Stimulated activated CD8-positive, alpha-beta memory T cell treated with anti-CD3 and anti-CD28 coated beads, Interleukin-12 subunit alpha, Interleukin-12 subunit beta, amount 100 ng/mL, for 1 hour (primary cell): ENCODE results near the gene MSH5.

Experiments used
- DNase-seq: peaks from one replicate; pipeline ENCODE4 v3.0.0-alpha.2; 2020; ENCODE audit warnings: low read depth

The MSH5 gene

DNA sequence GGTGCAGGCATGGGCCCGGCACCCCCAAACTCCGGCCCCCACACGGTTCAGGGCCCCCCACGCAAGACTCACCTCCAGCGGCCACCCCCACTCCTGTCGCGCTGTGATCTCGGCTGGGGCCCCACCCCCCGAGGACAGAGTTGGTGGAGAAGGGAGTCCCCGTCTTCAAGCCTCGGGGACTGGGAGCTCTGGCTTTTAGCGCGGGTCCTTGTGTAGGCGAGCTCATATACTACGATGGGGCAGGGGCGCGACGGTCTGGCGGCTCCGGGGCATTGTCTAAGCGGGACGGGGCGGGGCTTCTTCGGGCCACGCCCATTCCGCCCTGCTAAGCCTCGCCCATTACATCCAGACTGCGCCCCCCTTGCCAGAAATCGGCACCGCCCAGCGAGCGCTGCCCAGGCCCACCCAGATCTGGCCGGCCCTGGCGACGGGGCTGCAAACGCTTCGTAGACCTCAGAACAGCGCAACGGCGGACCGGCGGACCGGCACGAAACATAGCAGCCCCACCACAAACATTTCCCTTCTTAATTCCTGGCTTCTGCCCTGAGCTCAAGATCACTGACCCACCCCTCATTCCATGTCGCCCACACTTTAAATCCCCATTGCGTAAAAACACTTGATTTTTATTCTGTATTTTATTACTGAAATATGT lies 9.7 kb upstream of the MSH5 start:
- DNase-seq = peak; percentile 33

DNA sequence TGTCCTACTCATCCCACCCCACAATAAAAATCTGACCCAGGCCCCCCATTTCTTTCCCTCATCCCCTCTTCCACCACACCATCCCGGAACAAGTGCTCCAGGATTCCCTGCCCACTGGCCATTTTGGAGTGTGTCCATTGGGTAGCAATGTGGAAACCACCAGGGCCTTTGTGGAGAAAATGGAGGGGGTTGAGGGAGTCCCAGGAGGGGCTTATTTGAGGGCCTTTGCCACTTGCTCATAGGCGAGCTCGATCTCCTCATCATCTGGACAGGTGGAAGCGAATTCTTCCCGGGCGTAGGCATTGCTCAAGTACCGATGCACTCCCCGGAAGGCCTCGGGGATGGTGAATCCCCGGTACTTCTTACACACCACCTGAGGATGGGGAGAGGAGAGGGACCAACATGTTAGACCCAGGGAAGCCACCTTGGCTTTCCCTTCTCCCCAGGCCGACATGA lies 9.1 kb upstream of the MSH5 start:
- DNase-seq = no peak

DNA sequence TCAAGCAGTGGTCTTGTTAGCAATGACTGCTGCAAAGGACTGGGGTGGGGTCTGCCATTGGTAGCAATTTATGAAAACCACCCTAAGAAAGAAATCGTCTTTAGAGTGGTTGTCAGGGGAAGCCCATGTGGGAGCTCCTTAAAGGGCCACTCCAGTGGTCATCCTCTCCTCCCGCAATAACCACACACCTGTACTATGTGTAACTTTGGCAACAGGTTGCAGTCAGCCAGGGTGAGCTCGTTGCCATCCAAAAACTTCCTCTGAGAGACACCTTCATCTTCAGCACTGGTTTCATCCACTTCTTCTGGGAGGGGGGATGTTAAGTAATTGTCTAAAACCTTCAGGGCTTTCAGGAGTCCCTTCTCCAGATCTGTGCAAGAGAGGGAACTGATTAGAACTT lies 7.8 kb upstream of the MSH5 start:
- DNase-seq = no peak

DNA sequence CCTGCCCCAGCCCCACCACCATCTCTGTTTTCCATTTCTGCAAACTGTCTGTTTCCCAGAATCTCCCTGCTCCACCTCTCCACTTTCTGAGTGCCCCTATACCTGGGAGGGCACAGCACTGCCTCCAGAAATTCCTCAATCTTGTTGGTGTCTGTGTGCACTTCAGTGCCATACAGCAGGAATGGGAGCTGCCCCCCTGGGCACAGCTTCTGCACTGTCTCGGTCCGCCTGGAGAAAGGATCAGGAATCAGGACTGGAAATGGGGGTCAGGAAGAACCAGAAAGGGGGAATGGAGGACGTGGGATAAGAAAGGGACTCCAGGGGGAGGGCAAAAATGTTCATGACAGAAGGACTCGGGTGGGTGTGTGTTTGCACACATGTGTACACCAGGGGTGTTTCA lies 6.1 kb upstream of the MSH5 start:
- DNase-seq = no peak

DNA sequence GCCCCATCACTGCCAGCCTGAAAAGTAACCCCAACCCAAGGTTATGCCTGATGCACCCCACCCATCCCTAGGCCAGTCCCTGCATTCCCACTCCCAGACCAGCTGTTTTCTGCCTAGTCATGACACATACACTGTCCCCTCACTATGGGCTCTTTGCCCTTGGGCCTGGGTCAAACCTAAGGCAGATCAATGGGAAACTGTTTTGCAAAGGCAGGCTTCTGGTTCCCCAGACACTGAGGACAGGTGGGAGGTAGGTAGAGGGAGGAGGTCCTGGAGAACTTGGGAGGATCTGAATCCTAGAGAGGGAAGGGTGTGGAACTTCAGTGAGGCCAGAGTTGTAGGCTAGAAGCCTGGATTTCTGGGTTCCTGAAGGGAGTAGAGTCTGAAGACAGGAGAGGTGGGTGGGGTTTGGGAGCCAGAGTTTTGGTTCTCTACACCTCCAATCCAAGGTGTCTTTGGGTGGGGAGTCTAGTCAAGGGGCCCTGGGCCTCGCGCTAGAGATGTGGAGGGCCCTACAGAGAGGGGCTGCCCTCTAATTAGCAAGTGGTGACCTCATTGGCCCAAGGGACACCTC lies 5.5 kb upstream of the MSH5 start:
- no peak for DNase-seq

DNA sequence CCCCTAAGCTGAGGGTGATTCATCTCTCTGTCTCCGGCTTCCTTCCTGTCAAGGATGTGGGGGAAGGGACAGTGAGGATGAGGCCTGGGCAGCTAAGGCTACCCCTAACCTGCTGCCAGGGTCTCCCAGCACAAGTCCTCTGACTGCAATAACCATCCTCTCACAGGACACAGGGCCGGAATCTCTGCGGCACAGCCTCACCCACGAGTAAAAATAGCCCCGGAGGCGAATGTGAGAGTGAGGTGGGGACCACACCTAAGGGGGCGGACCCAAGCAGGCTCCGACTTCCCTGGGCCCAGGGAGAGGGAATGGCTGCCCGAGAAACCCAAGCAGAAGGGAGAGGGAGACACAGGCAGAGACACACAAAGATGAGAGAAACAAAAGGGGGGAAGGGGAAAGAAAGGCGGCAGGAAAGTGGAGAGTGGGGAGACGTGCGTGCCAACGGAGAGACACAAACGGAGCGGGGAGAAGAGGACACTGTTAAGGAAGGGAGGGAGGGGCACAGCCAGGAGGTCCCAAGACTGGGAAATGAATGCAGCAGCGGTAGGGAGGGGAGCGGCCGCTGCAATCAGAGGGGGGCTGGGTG lies 4.9 kb upstream of the MSH5 start:
- DNase-seq = peak; percentile 42

DNA sequence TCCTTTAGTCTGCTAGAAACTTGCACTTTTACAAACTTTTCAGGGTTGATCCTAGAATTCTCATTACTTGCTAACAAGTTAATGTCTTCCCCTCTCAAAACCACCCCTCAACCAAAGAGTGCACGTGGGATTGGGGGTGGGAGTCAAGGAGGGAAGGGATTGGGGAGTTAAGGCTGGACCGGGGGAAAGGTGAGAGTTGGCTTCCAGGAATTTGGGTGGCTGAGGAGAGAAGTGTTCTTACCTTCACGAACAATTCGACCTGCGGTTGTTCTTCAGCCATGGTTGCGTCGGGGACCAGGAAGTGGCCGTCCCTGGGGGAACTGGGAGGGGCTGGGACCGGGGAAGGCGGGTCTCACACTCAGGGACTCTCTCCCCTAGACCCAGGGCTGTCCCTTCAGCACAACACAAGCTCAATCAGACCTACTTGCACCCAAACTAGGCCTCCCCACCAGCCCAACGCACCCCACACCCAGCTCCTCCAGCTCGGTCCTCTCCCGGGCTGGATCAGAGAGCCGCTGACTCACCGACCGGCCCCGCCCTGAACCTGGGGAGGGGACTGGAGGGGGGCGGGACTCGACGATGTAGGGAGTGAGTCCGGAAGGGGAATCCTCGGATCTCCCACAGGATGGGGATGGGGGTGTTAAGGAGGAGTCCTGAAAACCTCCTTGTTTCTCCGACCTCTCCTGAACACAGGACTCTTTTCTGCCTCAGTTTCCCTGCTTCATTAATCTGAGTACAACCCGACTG lies 3.6 kb upstream of the MSH5 start, which contains the start of gene CLIC1:
TSS of gene CLIC1 (minus strand) at position 510 of the 747 bp plus-strand sequence. CDS start at position 280, 230 bp downstream.
- DNase-seq = peak; percentile 61

DNA sequence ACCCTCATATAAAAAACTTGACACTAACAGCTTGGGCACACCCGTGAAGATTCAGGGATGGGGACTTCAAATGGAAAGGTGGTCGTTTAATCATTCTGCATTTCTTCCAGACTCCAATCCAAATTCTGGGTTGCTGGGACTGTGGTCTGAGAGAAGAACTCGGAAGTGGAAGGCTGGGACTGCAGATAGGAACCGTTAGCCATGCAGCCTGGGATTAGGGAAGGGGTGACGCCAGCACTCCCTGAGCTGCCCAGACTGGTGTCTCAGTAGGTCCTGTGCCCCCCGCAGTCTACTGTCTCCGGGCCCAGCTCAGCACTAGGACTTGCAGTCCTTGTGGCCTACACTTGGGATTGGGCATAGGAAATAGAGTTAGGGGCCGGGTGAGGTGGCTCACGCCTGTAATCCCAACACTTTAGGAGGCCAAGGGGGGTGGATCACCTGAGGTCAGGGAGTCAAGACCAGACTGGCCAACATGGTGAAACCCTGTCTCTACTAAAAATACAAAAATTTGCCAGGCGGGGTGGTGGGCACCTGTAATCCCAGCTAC lies 3.0 kb upstream of the MSH5 start:
- DNase-seq = no peak

DNA sequence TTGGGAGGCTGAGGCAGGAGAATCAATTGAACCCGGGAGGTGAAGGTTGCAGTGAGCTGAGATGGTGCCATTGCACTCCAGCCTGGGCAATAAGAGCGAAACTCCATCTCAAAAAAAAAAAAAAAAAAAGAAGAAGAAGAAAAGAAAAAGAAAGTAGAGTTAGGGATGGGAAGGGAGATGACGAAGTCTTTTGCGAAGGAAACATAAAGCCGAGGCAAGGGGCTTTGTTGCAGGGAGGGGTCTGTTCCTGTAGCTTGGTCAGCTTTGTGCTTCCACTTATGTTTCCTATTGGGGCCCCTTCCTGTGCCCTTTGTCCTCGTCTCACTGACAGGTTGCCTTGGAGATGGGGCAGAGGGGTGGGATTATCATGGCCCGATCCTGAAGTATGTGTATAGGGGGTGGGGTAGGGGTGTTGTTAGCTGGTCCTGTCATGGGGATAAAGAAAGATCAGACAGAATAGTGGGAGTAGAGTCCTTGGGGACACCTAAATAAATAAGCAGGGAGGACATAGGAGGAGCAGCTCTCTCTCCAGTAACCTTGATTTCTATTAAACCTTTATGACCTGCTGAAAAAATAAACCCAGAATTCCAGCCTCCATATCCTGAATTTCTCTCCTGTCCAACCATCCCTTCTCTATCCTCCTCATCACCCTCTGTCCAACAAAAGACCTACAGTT lies 2.4 kb upstream of the MSH5 start:
- DNase-seq = no peak

DNA sequence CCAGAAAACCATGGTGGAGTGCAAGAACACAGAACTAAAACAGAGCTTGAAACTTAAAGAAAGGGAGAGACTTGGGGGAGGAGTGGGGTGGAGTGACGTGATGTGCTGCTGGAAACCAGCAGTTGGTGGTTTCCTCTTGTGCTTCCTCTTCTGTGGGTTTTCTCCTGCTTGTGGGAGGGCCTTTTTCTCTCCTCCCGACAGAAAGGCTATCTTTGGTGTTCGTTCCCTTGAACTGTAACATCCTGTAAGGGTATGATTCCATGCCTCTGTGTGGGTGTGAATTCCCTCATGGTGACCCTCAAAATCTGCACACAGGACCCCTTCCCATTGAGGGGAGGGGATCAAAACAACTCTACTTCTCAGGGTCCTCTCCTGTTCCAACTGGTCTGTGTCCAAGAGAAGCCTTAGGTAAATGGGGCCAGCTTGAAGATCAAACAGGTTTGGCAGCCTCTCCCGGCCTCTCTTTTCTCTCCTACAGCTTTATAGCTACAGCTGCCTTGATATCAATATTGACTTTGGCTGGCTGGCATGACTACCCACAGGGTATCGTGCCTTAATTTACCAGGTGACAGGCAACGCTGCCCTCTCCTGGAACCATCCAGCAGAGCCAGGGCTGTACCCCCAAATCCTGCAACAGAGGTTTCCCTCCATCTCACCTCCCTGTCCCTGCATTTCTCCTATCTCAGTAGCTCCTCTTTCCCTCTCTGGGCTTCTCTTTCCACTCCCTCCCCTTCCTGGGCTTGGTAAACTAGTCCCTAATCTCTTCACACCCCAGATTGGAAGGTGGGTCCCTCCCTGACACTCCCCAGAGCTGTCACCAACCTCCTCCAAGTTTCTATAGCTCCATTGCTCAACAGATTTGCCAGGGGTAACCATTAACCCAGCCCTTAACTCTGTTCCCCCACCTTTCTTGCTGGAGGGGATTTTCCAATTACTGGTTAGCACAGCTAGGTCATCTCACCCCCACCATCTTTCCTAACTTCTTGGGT lies 1.5 kb upstream of the MSH5 start:
- DNase-seq = peak; percentile 52

DNA sequence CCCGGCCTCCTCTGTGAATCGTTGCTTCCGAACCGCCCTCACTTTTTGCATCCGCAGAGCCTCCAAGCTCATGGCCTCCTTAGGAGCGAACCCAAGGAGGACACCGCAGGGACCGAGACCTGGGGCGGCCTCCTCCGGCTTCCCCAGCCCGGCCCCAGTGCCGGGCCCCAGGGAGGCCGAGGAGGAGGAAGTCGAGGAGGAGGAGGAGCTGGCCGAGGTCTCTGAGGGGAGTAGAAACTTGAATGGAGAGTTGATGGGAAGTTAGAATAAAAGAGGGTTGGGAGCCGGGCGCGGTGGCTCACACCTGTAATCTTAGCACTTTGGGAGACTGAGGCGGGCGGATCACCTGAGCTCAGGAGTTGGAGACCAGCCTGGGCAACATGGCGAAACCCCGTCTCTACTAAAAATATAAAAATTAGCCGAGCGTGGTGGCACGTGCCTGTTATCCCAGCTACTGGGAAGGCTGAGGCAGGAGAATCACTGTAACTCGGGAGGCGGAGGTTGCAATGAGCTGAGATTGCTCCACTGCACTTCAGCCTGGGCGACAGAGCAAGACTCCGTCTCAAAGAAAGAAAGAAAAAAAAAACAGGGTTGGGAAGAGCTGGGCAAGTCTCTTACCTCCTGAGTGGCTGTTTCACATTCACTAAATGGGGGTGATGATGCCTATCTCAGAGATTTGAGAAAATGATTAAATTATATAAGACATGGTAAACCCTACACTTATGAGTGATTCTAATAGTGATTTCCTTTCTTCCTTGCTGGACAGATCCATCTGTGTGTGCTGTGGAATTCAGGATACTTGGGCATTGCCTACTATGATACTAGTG lies 805 bp downstream of the MSH5 start:
- no peak for DNase-seq

DNA sequence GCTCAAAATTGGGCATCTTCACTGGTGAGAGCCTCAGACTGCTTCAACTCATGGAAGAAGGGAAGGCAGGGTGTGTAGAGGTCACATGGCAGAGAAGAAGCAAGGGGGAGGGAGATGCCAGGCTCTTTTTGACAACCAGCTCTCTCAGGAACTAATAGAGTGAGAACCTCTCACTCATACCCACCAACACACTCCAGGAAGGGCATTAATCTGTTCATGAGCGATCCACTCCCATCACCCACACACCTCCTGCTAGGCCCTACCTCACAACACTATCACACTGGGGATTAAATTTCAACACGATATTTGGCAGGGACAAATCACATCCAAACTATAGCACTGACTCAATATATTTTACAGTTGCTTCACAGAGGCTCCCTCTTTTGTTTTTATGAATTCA lies 2.0 kb downstream of the MSH5 start:
- no peak for DNase-seq

DNA sequence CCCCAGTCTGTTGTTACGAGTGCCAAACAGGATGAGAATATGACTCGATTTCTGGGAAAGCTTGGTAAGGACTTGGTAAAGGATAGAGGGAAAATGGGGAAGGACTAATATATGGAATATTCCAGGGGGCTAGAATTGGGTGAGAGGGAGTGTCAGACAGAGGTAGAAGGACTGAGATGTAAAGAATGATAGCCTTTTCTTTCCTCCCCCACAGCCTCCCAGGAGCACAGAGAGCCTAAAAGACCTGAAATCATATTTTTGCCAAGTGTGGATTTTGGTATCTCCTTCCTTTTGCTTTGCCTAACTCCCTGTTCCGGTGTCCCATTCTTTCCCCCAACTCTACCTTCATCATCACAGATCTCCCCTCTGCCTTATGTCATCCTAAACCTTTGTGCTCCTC lies 3.1 kb downstream of the MSH5 start:
- DNase-seq = no peak

DNA sequence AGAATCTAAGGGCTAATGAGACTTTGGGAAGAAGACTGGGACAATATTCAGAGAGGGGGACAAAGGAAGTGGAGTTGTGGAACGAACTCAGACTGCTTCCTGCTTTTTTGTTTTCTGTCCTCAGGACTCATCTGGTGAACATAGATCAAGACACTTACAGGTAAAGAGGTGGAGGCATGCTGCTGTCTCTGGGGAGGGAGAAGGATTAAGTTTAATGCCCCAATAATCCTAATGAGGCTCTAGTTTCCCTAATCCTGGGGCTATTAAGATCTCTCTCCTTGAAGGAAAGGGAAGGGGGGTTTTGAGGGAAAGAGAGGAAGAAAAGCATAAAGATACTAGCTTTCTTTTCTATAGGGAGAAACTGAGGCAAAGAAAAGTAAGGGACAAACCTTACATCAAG lies 4.6 kb downstream of the MSH5 start:
- no peak for DNase-seq

DNA sequence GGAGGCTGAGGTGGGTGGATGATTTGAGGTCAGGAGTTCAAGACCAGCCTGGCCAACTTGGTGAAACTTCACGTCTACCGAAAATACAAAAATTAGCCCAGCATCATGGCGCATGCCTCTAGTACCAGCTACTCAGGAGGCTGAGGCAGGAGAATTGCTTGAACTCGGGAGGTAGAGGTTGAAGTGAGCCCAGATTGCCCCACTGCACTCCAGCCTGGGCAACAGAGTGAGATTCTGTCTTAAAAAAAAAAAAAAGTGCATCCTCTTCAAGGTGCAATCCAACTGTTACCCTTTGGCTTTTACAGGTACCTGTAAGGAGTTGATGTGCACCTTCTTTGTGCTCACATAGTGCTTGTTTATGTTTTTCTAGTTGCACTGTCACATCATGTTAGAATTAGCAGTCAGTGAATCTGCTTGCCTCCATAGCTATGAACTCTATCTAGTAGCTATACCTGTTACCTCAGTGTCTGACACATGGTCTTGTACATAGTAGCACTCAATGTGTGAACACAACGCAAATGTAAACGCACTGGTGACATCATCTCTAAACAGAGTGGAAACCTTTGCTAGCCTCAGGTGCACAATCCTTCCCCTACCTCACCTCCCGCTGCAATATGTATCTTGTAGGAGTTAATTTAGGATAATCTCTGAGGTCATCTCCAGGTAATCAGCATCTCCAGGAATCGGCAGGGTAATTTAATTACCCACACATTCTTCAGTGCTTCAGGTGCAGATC lies 9.7 kb downstream of the MSH5 start:
- no peak for DNase-seq

DNA sequence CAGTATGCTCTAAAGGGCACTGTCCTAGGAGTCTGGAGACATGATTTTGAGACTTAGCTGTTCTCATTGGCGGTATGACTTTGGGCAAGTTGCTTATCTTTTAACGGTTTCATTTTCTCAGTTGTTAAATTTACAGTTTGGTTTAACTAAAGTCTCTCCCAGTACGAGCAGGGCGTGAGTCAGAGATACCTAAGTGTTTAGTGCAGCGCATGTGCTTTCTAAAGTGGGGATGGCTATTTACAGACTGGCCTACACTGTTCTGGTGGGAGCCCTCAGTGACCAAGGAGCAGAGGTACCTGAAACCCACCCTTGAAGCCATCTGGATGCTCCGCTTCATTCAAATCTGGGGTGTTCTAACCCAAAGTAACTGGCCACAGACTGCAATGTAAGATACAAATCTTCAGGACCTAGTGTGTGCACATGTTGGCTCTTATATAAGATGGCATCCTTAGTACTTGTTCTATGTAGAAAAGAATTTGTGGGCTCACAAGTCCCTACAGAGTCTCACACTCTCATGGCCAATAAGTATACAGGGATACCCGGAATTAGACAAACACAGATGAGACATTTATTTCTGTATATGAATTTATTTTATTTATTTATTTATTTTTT lies 10.7 kb downstream of the MSH5 start:
- no peak for DNase-seq

DNA sequence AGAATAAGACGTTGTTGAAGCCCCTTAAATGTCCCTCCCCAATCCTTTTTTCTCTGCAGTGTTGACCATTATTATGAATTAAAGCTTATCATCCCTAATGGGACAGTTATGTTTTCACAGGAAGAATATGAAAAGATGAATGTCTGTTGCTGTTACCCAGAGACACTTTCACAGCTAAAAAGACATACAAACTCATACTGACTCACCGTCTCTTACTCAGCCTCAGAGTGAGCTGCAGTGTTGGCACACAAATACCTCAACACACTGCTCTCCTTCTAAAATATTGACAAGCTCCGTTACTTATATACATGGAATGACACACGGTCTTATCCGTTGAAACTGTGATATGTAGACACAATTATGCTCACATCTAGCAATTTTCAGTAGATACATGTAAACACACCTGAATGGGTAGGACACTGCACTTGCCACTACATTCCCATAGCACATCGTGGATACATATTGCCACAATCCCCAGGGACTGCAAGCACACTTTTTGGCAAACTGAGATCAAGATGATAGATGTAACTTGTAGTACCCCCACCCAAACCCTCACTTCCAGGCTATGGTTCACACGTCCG lies 13.0 kb downstream of the MSH5 start:
- no peak for DNase-seq

DNA sequence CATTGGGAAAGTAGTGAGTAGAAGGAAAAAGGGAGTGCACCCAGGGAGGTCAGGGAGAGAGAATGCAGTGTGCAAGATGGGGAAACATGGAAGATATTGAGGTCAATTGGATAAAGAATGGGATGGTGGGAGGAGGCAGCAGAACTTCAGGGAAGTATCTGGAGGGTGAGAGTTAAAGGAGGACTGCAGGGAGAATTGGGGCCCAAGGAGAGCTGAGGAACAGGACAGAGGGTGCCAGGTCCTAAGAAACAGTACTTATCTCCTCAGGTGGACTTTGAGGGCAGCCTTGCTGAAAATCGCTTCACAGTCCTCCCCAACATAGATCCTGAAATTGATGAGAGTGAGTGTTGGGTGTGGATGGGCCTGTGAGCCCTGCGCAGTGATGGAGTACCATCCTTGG lies 18.5 kb downstream of the MSH5 start:
- DNase-seq = no peak
